HG03571 (cell line): ENCODE results near the gene AUTS2.

Source experiments
- ATAC-seq: cut with Tn5 transposase; IDR thresholded peaks from one replicate; pipeline ENCODE4 v1.9.1; 2021; ENCODE audit not compliant: unreplicated experiment

Gene AUTS2

GRCh38 chr7:70714506-70715038 lies 1116.3 kb downstream of the AUTS2 start:
- no peak for ATAC-seq

- no peak for ATAC-seq
These were observed 1119.5 kb downstream of the AUTS2 start for GRCh38 chr7:70717553-70718329.

GRCh38 chr7:70719125-70719524 lies 1120.8 kb downstream of the AUTS2 start:
- ATAC-seq: no peak

- ATAC-seq: no peak
These were observed 1122.1 kb downstream of the AUTS2 start for GRCh38 chr7:70720191-70720873.

- no peak for ATAC-seq
These were observed 1123.2 kb downstream of the AUTS2 start for GRCh38 chr7:70721500-70721899.

- no peak for ATAC-seq
These were observed 1125.1 kb downstream of the AUTS2 start for GRCh38 chr7:70723339-70723738.

- ATAC-seq: no peak
These were observed 1127.2 kb downstream of the AUTS2 start for GRCh38 chr7:70725448-70725847.

- no peak for ATAC-seq
These were observed 1128.0 kb downstream of the AUTS2 start for GRCh38 chr7:70726294-70726693.

GRCh38 chr7:70726951-70727378 lies 1128.7 kb downstream of the AUTS2 start:
- peak; percentile 60 for ATAC-seq

- ATAC-seq: no peak
These were observed 1129.6 kb downstream of the AUTS2 start for GRCh38 chr7:70727861-70728260.

- ATAC-seq: no peak
These were observed 1130.7 kb downstream of the AUTS2 start for GRCh38 chr7:70728872-70729552.

GRCh38 chr7:70729553-70730157 lies 1131.4 kb downstream of the AUTS2 start:
- ATAC-seq: peak; percentile 32

GRCh38 chr7:70730451-70731110 lies 1132.3 kb downstream of the AUTS2 start:
- ATAC-seq: no peak

- no peak for ATAC-seq
These were observed 1134.8 kb downstream of the AUTS2 start for GRCh38 chr7:70733090-70733489.

- ATAC-seq: no peak
These were observed 1136.1 kb downstream of the AUTS2 start for GRCh38 chr7:70734411-70734810.

GRCh38 chr7:70735313-70735712 lies 1137.0 kb downstream of the AUTS2 start:
- no peak for ATAC-seq

- no peak for ATAC-seq
These were observed 1138.6 kb downstream of the AUTS2 start for GRCh38 chr7:70736715-70737460.

- ATAC-seq: no peak
These were observed 1140.0 kb downstream of the AUTS2 start for GRCh38 chr7:70738151-70738885.

GRCh38 chr7:70739646-70740210 lies 1141.5 kb downstream of the AUTS2 start:
- ATAC-seq: no peak
